HUES6 (cell line): Measurements from ENCODE around the gene LSG1.

ENCODE experiments used
- H3K27ac ChIP-seq: 2 replicates; pipeline ENCODE4 v1.7.0; 2013; ENCODE audit warnings: low read depth, mild to moderate bottlenecking, low read length, inconsistent platforms
- H3K27me3 ChIP-seq: 2 replicates; pipeline ENCODE4 v1.6.1; 2013; ENCODE audit warnings: low read length; ENCODE audit not compliant: control insufficient read depth, insufficient read depth
- H3K36me3 ChIP-seq: 2 replicates; pipeline ENCODE4 v1.6.1; 2013; ENCODE audit warnings: low read length; ENCODE audit not compliant: control insufficient read depth, insufficient read depth
- H3K4me1 ChIP-seq: 2 replicates; pipeline ENCODE4 v1.6.1; 2013; ENCODE audit warnings: low read length; ENCODE audit not compliant: control insufficient read depth, insufficient read depth
- H3K4me3 ChIP-seq: 2 replicates; pipeline ENCODE4 v1.5.1; 2013; ENCODE audit warnings: low read depth, low read length
- H3K9ac ChIP-seq: one replicate; pipeline ENCODE4 v1.6.1; 2013; ENCODE audit warnings: mild to moderate bottlenecking, low read length
- H3K9me3 ChIP-seq: 2 replicates; pipeline ENCODE4 v1.6.1; 2013; ENCODE audit warnings: low read depth, low read length; ENCODE audit not compliant: control insufficient read depth, insufficient read depth

Gene LSG1

GRCh38 chr3:194675081-194675640 is 3.2 kb upstream of the LSG1 start:
- Histone ChIP-seq H3K4me1 (peaks cover 4% of the 10 kb centered on the region; the same call in 1 of the 2 replicates), H3K4me3 (no peak overlapping the region), H3K27ac (no peak overlapping the region), H3K36me3 (peaks cover under 1% of the 10 kb centered on the region; the same call in 1 of the 2 replicates), H3K9me3 (no peaks in the 10 kb centered on the region), H3K9ac (no peak overlapping the region), H3K27me3 (peaks cover 14% of the 10 kb centered on the region)

DNA sequence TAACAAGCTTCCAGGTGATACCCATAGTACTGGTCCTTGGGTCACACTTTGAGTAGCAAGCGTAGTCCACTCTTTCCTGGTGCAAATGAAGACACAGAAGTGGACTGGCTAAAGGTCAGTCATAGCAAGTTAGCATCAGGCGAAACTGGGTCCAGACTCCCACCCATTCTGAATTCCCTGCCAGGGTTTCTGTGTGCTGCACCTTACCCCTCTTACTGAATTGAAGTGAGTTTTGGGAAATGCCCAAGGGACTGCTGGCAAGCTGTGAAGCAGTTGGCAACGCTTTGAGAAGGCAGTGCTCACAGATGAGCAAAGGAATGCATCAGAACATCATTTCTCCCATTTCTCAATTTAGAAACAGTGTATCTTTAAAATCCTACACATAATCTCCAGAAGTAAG is 1.8 kb upstream of the LSG1 start:
- H3K4me3 ChIP-seq, result no peak overlapping the region
- H3K9ac ChIP-seq, result no peak overlapping the region

DNA sequence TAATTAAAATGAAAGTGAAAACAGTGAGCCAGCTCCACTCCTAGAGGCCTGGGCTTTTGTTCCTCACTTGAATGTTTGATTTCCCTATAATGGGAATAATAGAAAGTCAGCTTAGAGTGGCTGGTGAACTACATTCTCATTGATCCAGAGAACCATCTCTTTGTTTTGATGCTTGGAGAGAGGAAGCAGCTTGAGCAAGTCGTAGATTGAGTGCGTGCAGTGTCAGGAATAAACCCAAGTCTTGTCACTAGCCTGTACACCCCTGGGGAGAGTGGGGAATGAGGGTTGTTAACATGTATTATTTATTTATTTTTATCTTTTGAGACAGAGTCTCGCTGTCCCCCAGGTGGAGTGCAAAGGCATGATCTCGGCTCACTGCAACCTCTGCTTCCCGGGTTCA is 885 bp upstream of the LSG1 start:
- H3K27ac ChIP-seq, result no peak overlapping the region
- H3K27me3 ChIP-seq, result peaks cover 14% of the 10 kb centered on the region
- H3K4me1 ChIP-seq, result peaks cover 4% of the 10 kb centered on the region; the same call in 1 of the 2 replicates
- peak overlapping the region; percentile 90 for H3K4me3 ChIP-seq
- H3K9me3 ChIP-seq, result no peaks in the 10 kb centered on the region
- peaks cover 21% of the 10 kb centered on the region for H3K36me3 ChIP-seq
- H3K9ac ChIP-seq, result no peak overlapping the region

More for the DNA sequence above, 1.8 kb upstream of the LSG1 start:
- H3K27me3 ChIP-seq, result peaks cover 14% of the 10 kb centered on the region
- peaks cover 4% of the 10 kb centered on the region; the same call in 1 of the 2 replicates for H3K4me1 ChIP-seq
- no peak overlapping the region for H3K27ac ChIP-seq
- peaks cover 13% of the 10 kb centered on the region for H3K36me3 ChIP-seq
- no peaks in the 10 kb centered on the region for H3K9me3 ChIP-seq

DNA sequence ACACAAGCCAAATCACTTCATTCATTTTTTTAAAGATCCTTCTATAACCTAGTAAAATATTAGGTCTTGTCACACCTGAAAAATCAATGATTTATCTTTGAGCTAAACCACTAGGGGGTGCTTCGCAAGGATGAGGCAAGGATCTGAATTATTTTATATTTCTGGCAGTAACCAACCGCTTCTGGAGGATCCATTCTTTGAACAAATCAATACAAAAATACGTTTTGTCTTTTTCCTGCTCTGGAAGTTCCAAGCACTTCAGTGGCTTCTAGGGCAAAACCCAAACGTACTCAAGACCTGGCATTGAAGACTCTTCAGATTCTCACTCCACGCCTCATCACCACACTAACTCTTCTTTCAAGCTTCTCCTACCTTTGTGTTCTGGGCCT is 486 bp downstream of the LSG1 start:
- Histone ChIP-seq H3K9me3 (no peaks in the 10 kb centered on the region), H3K4me3 (peak overlapping the region; percentile 90), H3K27ac (peak overlapping the region; percentile 97), H3K9ac (peak overlapping the region; percentile 90), H3K27me3 (peaks cover 14% of the 10 kb centered on the region), H3K4me1 (peaks cover 4% of the 10 kb centered on the region; the same call in 1 of the 2 replicates), H3K36me3 (peaks cover 29% of the 10 kb centered on the region)

DNA sequence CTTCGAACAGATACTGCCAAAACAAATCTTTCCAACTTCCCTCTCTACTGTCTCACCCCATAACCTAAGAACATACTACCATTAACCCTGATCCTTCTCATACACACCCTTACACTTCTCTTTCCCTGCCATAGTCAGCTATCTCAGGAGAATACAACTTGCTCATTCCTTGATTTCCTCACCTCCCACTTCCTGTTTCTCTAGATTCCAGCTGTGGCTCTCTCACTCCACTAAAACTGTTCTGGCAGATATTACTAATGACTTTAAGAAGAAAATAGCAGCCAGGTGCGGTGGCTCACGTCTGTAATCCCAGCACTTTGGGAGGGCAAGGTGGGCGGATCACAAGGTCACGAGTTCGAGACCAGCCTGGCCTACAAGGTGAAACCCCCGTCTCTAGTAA is 4.6 kb downstream of the LSG1 start:
- peaks cover 4% of the 10 kb centered on the region; the same call in 1 of the 2 replicates for H3K4me1 ChIP-seq
- no peak overlapping the region for H3K27ac ChIP-seq
- H3K36me3 ChIP-seq, result peaks cover 61% of the 10 kb centered on the region
- no peak overlapping the region for H3K4me3 ChIP-seq
- no peaks in the 10 kb centered on the region for H3K27me3 ChIP-seq
- no peaks in the 10 kb centered on the region for H3K9me3 ChIP-seq
- no peak overlapping the region for H3K9ac ChIP-seq

DNA sequence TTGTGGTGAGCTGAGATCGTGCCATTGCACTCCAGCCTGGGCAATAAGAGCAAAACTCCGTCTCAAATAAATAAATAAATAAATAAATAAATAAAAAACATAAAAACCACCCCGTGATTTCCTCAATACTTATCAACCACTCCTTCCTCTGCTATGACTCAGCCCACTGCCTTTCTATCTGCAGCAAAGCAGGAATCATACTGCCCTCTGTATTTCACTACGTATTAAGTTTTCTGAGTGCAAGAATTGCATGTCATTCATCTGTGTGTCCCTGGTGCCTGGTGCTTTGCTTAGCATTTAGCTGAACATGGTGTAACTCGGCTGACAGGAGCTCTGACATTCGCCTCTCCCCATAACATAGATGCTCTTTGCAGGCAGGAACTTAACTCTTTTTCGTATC is 7.1 kb downstream of the LSG1 start:
- no peak overlapping the region for H3K9ac ChIP-seq
- peaks cover 80% of the 10 kb centered on the region for H3K36me3 ChIP-seq
- no peaks in the 10 kb centered on the region for H3K4me1 ChIP-seq
- no peaks in the 10 kb centered on the region for H3K9me3 ChIP-seq
- H3K27me3 ChIP-seq, result no peaks in the 10 kb centered on the region
- H3K27ac ChIP-seq, result no peak overlapping the region
- no peak overlapping the region for H3K4me3 ChIP-seq

DNA sequence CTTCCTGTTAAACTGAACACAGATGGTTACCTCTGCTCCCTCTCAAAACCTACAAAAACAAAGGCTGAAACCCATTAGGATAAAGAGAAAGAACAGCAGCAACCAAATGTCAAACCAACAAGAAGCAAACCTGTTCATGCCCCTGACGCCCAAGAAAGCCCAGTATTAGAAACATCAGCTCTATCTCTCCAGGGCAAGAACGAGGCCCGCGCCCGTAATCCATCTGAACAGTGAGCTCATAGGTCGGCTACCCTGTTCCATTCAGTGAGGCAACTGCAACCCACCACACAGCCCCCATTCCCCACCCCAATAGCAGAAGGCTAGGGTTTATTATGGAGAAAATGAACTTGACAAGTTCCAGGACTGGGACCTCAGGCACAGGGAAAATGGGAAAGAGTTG is 10.0 kb downstream of the LSG1 start:
- Histone ChIP-seq H3K4me1 (no peaks in the 10 kb centered on the region), H3K9me3 (no peaks in the 10 kb centered on the region), H3K27ac (no peak overlapping the region), H3K27me3 (no peaks in the 10 kb centered on the region), H3K36me3 (peaks cover 84% of the 10 kb centered on the region), H3K9ac (no peak overlapping the region), H3K4me3 (no peak overlapping the region)

- H3K9ac ChIP-seq, result no peak overlapping the region
- peaks cover 78% of the 10 kb centered on the region for H3K36me3 ChIP-seq
- no peaks in the 10 kb centered on the region for H3K9me3 ChIP-seq
These were observed 10.6 kb downstream of the LSG1 start for GRCh38 chr3:194661374-194661773.

DNA sequence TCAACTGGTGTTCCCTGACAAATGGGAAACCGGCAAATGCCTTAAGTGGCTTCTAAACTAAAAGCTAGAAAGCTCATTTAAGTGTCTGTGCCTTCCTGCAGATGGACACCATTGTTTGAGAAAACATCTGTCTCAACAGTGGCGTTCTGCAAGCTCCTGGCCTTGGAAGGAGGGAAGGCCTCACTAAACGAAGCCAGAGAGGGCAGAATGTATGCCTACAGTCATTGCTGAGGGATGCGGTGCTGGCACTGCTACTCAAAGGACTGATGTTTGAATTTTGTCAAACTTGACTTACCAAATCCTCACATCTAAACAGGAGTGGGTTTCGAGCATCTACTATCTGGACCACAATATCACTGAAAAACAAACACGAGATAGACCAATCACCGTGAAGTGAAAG is 12.2 kb downstream of the LSG1 start:
- peaks cover 68% of the 10 kb centered on the region for H3K36me3 ChIP-seq
- no peak overlapping the region for H3K9ac ChIP-seq
- H3K4me3 ChIP-seq, result no peak overlapping the region
- no peaks in the 10 kb centered on the region for H3K27me3 ChIP-seq
- H3K27ac ChIP-seq, result no peak overlapping the region
- H3K9me3 ChIP-seq, result no peaks in the 10 kb centered on the region
- H3K4me1 ChIP-seq, result peaks cover 3% of the 10 kb centered on the region; the same call in 1 of the 2 replicates

More at GRCh38 chr3:194661374-194661773, 10.6 kb downstream of the LSG1 start:
- H3K4me1 ChIP-seq, result no peaks in the 10 kb centered on the region
- no peaks in the 10 kb centered on the region for H3K27me3 ChIP-seq
- H3K27ac ChIP-seq, result no peak overlapping the region
- H3K4me3 ChIP-seq, result no peak overlapping the region

GRCh38 chr3:194658477-194659242 is 13.3 kb downstream of the LSG1 start:
- Histone ChIP-seq H3K27me3 (no peaks in the 10 kb centered on the region), H3K4me1 (peaks cover 15% of the 10 kb centered on the region), H3K9ac (no peak overlapping the region), H3K4me3 (no peak overlapping the region), H3K36me3 (peaks cover 71% of the 10 kb centered on the region), H3K9me3 (no peaks in the 10 kb centered on the region), H3K27ac (no peak overlapping the region)

DNA sequence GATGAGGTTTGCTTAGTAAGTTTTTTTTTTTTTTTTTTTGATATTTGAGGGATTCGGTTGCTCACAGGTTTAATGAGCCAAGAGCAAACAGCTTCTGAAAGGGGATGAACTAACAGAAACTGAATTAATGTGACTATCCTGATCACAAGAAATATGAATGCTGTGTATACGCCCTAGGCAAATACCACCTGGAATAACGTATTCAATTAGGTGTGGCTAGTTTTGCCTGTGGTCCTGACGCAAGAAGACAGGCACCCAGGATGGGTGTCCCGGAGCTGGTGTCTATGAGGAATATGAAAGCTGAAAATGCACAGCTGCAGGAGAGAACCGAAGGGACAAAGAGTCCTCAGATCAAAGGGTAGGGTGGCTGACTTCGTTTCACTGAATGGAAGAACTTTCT is 14.6 kb downstream of the LSG1 start:
- no peaks in the 10 kb centered on the region for H3K9me3 ChIP-seq
- H3K36me3 ChIP-seq, result peaks cover 72% of the 10 kb centered on the region
- H3K27me3 ChIP-seq, result no peaks in the 10 kb centered on the region
- H3K4me1 ChIP-seq, result peaks cover 15% of the 10 kb centered on the region
- no peak overlapping the region for H3K27ac ChIP-seq
- H3K9ac ChIP-seq, result no peak overlapping the region
- no peak overlapping the region for H3K4me3 ChIP-seq
